DMS 273 treated with DMSO at 0.1 percent for 48 hours (cell line): Measurements from ENCODE around the gene FBLN2.

Experiments
- DNase-seq: peaks from one replicate; lab custom pipeline; 2025; lab: John Stamatoyannopoulos, UW

The FBLN2 gene

DNA sequence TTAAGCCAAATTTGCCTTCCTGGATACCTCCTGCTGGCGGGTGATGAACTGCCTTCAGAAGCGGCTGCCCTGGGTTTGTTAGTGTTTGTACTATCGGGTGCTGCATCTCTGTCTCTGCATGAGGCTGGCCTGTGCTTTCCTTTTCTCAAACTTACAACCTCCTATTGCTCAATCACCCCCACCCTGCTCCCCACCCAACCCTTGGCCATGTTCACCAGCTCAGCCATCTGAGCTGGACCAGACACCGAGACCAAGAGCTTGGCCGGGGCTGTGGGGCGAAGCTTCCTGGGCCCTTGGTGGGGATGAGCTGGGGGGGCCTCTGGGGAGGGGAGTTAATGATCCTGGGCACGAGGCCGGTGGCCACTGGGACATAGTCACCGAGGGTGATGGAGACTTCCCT lies 16.8 kb upstream of the FBLN2 start:
- DNase-seq = no peak

DNA sequence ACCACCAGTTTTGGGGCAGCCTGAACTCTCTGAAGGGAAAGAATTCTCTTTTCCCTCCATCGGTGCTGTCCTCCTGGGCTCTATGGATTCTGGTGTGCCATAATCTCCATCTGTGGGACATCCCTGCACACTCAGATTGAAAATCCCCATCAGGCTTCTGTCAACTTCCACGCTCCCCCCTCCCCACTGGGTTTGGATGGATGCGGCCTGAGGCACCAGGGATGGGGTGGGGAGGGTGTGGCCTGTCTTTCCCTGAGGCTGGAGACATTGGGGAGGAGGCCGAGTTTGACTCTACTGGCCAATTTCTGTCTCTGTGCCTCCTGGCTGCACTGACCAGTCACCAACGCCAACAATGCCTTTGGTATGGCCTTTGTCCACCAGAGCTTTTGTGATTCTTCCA lies 16.3 kb upstream of the FBLN2 start:
- no peak for DNase-seq

DNA sequence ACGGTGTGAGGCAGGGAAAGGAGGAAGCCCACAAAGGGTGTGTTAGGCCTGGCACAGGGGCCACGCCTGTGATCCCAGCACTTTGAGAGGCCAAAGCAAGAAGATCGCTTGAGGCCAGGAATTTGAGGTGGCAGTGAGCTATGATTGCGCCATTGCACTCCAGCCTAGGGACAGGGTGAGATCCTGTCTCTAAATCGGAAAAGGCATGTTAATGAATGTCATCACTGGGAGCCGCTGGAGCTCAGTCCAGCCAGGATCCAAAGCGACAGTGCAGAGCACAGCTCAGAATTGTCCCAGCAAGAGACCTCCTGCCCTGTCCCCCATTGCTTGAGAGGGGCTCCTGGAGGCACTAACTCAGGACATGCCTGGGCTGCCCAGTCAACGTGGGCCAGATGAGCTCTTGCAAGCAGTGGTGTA lies 15.0 kb upstream of the FBLN2 start:
- no peak for DNase-seq

DNA sequence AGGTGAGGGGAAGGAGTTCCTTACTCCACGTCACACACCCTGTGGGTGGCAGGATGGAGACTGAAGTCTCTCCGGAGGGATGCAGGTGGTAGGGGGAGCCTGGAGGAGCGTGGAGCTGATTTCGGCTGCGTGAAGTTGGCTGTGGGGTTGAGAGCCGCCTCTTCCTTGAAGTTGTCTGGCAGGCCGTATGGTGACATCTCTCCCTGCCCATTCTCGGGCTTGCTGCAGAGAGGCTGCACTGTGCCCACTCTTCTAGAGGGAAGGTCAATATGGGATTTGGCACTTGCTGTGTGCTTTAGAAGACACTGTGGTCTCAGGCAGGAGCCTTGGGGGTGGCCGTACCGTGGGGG lies 13.4 kb upstream of the FBLN2 start:
- no peak for DNase-seq

DNA sequence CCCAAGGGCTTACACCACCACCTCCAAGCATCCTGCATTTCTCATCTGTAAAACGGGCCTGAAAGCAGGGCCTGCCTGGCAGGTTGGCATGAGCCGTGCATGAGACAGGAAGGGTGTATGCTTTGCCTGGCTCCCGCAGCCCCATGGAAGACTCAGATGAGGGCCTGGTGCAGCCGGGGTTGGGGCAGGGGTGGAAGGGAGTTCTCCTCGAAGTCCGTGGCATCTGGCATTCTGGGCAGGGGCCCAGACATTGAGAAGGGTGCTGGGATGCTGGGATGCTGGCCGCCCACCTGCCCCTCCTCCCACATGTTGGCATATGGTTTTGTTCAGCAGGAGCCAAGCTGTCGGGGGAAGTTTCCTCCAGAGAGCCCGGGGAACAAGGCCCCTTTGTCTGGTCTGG lies 13.0 kb upstream of the FBLN2 start:
- DNase-seq = peak; percentile 88

DNA sequence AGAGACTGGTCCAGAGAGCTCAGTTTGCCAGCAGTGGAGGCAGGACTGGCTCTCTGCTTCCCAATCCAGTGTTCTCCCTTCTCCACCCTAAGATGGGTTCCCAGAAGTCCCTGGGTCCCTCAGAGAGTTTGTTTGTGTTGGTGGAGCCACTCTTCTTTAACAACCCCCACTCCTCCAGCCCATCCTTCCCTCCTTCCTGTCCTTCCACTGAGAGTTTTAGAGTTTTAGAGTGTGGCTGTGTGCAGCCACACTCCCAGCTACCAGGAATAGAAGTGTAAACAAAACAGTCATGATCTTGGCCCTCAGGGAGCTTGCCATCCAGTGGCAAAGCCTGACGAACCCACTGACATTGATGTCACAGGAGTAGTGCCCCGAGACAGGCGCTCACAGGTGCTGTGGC lies 12.5 kb upstream of the FBLN2 start:
- no peak for DNase-seq

DNA sequence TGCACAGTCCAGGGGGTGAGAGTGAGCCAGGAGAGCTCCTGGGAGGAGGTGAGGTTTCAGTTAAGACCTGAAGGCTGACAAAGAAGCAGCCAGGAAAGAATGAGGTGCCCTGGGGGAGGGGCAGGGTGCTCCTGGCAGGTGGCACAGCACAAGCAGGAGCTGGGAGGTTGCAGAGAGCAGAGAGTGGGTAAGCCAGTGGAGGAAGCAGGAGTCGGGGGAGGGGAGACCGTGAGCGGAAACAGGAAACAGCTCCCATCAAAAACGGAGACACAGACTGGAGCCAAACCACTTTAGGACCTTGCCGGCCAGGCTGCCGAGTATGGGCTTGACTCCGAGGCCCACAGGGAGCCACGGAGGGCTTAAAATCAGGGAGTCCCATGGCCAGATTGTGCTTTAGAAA lies 12.1 kb upstream of the FBLN2 start:
- no peak for DNase-seq

DNA sequence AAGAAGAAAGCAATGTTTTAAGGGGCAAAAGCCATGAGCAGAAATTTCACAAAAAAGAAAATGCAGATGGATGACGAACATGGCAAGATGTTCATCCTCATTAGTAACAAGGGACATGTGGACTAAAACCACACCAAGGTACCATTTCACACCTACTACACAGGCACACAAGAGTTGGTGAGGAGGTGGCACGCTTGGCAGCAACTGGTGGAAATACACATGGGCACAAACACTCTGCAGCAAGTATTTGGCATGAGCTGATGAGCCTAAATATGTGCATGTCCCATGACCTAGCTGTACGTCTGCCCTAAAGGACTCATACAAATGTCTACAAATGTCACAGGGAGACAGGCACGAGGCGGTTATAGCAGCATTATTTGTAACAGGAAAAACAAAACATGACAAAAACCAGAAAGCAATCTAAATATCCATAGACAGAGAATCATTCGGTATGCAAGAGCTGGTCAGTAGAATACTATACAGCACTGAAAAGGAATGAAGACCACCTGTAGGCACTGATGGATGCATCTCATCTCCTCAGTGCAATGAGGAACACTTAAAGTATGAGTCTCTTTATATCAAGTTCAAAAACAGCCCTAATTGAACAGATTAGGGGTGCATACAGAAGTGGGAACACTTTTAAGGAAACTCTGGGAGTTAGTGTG lies 11.5 kb upstream of the FBLN2 start:
- DNase-seq = no peak

DNA sequence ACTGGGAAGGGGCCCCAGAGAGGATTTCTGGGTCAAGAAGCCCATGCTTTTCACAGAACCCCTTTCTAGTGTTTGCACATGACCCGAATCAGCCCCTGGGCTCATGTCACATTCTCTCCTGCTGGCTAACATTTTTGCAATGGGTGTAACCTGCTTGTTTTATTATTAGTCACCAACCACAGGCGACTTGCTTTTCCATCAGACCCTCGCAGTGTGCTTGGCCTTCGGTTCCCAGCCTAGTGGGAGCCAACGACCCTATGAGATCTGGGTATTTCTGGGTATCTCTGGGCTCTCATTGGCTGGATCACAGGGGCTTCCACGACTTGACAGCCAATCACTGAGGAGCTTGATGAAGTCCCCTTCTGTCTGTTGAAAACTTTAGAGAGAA lies 11.0 kb upstream of the FBLN2 start:
- no peak for DNase-seq

DNA sequence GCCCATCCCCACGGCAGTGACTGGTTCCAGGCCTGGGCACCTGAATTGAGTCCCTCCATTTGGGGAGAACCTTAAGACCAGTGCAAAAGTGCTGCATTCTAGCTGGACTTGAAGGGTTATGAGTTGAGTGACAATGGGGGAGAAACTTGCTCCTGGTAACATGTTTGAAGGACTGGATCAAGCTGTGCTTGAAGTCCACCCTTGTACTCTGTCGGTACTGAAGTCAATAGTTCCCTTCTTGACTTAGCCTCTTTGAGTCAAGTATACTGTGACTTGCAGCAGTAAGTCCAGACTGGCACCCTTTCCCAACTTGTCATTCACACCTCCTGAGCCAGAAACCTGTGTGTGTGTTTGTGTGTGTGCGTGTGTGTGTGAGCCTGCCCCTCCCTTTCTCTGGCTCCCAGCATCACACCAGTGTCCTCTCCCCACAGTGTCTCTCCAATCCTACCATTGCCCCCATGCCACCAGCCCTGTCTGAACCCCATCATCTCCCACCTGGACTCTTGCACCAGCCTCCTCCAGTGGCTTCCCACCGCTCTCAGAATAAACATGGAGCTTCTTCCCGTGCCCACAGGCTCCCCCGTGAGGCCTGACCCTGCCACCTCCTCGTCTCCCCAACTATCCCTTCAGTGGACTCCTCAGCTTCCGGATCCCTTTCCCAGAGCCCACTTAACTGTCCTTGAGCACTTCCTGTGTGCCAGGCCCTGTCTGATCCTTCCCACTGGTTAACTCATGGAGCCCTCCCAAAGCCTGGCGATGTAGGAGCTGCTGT lies 10.2 kb upstream of the FBLN2 start:
- no peak for DNase-seq

DNA sequence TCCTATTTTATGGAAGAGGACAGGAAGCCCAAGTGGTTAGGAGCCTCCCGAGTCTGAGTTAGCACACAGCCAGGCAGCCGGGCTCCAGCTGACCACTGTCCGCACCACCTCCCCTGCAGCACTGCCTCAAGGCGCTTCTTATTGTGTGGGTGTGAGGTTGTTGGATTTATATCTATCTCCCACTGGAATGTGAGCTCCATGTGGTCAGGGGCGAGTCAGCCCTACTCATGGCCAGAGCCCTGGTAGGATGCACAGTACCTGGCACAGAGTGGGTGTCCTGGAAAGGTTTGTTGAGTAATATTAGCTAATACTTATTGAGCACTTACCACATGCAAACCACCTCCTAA lies 9.7 kb upstream of the FBLN2 start:
- no peak for DNase-seq

DNA sequence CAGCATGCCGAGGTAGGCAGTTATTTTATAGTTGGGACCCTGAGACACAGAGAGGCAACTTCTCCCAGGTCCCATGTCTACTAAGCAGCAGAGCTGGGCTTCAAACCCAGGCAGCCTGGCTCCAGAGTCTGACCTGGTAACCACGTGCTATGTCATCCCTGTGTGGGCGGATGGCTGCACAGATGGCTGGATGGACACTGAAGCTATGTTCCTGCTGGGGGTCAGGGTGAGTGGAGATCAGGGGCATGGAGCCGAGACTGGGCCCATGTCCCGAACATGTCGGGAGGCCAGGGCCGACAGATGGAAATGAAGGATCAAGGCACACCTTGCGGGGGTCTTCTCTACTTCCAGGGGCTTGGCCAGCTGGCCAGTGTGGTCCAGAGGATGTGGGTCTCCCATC lies 9.3 kb upstream of the FBLN2 start:
- DNase-seq = no peak

DNA sequence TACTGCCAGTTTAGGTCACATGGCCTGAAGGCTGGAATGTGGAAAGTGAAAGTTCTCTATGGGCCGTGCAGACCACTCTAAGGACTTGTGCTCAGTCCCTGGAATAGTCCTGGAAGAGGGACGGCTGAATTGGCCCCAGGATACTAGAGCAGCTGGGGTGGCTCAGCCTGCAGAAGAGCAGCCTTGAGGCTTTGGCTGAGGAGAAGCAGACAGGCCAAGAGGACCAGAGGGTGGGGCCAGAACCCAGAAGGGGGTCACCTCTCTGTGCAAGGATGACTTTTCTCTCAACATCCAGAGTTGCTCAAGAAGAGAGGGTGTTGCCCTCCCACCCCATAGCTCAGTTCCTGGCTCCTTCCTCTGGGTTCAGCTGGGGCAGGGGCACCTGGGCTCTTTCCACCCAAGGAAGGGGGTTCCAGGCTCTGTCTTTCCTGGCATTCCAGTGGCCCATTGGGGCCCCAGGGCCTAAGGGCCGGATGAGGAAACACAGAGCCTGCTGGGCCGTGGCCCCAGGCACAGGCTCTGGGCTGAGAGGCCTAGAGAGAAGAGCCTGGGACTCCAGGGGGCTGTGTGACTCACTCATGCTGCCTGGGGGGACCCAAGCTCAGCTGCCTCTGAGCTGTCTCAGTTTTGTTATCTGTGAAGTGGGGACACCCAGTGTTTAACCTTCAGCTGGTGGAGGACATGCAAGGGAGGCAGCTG lies 8.5 kb upstream of the FBLN2 start:
- no peak for DNase-seq

DNA sequence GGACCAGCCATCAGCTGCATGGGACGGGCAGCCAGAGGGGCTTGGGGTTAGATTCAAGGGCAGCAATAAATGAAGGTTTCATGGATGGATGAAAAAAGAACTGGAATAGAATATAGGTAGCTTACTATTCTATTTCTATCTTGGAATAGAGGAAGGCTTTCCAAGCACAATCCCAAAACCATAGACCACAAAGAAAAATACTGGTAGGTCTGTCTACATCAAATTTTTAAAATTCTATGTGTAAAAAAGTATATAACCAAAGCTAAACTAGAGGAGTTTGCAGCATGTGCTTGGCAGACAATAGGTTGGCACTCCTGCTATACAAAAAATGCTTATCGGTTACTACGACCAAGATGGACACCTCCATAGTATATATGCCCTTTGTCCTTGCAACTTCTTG lies 7.2 kb upstream of the FBLN2 start:
- no peak for DNase-seq

DNA sequence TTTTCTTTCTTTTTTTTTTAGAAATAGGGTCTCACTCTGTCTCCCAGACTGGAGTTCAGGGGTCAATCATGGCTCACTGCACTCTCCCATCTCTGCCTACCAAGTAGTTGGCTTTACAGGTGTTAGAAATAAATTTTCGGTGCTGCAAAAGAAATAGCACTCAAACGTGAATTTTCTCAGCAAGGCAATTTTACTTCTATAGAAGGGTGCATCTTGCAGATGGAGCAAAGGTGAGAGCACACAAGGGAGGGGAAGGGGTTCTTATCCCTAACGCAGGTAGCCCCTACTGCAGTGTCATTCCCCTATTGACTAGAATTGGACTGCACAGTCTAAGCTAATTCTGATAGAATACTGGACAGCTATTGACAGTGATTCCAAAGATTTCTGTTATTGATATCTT lies 6.8 kb upstream of the FBLN2 start:
- no peak for DNase-seq

DNA sequence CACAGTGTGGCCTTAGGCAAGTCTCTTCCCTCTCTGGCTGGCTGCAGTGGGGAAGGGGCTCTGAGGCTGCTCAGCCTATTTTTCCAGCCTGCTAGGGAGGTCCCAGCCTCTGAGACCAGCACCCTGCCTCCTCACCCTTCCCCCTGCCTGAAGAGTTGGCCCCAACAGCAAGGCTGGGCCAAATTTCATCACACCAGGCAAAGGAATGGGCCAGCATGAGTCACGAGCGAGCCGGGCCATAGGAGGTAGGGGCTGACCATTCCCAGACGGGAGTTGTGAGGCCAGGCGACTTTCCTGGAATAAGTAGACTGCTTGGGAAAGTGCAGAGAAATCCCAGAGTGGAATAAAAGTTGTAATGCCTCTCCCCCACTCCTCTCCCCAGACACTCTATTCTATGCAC lies 5.7 kb upstream of the FBLN2 start:
- DNase-seq = no peak

DNA sequence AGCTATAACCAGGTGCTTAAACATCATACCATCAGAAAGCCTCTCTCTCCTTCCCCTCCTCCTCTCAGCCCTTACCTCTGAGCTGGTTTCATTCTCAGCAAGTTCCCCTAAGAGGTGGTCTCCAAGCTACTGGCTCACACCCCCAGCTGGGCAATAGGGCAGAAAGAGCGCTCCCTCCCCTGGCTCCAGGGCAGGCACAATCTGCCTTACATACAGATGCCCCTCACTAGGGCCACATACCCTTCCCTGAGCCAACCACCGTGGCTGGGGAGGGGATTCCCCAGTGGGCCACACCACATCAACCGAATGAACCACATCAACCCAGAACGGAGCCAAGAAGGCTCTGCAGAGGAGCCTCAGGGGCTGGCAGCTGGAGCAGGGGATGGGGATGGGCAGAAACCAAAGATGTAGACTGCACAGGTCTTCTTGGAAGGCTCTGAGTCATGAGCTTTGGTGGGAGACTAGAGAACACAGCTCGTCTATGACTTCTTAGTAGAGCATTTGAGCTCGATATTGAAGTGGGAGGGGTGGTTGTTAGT lies 4.6 kb upstream of the FBLN2 start:
- DNase-seq = no peak

DNA sequence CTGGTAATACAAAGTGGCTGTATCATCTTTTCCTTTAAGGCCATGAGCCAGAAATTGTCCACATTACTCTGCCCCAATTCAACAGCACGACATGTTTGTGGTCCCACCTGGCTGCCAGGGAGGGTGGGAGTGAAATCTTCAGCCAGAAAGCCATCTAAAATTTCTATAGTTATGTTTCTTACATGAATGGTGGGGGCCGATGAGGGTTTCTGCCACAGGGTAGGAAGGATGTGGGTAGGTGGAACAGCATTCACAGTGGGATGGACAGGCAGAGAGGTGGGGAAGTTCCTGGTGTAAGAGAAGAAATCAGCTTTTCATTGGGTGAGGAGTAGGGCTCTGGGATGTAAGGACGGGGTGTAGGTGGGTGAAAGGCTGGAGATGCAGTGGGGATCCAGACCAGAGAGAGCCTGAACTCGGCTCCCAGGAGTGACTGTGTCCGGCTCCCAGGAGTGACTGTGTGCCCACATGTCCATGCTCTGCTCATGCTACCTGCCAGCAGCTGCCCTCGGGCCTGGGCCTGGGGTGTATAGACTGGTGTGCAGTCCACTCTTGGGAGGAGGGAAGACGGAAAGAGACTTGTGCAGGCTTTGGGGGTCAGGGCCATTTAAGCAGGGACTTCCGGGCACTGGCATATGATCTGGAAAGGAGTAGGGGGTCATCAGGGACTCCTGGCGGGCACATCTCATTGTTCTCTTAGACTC lies 3.8 kb upstream of the FBLN2 start:
- DNase-seq = no peak

DNA sequence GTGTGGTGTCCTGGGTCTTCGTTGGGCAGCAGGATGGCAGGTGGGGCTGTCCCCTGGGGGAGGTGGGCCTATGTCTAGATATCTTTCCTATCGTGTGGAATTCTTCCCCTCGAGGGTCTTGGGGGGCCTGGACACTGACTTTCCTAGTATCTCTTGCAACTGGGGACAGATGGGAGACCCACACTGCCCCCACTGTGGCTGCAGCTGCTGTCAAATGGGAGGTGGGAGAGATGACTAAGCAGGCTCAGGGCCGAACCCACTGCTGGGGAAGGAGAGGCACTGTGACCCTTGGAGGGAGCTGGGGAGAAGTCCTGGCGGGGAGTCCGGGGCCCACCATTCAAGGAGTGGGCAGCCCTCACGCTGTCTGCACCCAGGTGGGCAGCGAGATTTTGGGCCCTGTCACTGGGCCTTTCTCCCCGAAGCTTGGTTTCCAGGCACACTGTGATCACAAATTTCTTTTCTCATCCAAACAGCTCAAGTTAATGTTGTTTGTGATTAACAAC lies 2.9 kb upstream of the FBLN2 start:
- no peak for DNase-seq

DNA sequence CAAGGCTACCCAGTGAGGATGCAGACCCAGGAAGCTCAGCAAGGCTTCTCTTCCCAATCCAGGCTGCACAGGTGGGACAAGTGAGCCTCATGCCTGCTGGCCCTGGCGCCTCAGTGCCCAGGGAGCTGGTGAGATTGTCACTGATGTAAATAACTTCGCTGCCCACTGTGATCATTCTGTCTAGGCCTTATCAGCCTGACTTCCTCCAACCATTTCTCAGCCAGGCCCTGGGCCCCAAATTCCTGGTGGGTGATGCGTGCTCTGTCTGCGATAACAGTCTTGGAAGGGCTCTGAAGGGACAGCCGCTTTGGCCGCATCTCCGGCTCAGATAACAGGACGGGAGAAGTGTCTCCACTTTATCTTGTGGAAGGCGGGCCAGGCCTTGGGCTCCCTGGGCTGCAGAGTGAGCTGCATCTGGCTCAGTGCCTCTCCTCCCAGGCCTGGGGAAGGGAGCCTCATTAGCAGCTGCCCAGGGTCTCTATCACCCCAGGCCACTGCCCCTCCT lies 2.2 kb upstream of the FBLN2 start:
- DNase-seq = no peak

DNA sequence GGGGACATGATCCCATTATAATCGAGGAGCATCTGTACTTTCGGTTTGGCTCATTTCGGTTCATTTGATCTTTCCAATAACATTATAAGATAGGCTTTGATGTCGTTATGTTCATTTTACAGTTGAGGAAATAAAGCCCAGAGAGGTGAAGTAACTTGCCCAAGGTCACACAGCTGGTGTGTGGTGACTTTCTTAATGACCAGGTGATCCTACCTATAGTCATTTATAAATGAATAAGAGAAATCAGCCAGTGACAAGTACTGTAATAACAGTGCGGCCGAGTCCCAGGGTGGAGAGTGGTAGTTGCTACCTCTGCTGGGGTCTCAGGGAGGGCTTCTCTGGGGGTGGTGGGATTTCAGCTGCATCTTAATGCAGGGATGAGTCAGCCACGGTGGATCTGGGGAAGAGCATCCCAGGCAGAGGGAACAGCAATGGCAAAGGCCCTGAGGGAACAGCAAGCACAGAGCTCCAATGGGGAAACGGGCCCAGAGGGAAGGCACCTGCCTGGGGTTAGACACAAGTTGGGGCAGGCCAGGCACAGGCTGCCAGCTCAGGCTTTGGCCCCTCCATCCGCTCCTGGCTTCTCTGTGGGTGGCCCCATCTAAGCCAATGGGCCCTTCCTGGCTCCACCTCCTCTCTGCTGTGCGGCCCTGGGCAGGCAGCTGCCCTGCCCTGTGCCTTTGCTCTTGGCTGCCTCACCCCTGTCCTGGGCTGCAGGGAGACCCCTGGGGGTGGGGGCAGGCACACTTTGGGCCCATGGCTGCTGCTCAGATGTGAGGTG lies 1.1 kb upstream of the FBLN2 start:
- no peak for DNase-seq
